ENCODE measurements around the gene TXLNB.

DNA sequence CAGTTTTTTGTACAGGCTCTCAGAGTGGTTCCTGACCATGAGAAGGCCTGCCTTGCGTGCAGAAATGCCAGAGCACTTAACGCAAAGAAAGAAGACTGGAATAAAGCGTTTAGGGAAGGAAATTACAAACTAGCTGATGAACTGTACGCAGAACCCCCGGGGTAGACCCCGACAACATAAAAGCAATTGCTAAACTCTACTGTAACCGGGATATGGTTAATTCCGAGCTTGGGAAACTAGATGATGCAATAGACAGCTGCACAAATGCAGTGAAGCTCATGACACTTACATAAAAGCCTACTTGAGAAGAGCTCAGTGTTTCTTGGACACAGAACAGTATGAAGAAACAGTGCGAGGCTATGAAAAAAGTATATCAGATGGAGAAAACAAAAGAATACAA, 47.0 kb upstream of the TXLNB start:
- TF ChIP-seq, protein P1, sequence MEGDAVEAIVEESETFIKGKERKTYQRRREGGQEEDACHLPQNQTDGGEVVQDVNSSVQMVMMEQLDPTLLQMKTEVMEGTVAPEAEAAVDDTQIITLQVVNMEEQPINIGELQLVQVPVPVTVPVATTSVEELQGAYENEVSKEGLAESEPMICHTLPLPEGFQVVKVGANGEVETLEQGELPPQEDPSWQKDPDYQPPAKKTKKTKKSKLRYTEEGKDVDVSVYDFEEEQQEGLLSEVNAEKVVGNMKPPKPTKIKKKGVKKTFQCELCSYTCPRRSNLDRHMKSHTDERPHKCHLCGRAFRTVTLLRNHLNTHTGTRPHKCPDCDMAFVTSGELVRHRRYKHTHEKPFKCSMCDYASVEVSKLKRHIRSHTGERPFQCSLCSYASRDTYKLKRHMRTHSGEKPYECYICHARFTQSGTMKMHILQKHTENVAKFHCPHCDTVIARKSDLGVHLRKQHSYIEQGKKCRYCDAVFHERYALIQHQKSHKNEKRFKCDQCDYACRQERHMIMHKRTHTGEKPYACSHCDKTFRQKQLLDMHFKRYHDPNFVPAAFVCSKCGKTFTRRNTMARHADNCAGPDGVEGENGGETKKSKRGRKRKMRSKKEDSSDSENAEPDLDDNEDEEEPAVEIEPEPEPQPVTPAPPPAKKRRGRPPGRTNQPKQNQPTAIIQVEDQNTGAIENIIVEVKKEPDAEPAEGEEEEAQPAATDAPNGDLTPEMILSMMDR (IDR thresholded peaks at IDR 0.05) = no peak
- TF ChIP-seq POLR2A (IDR thresholded peaks at IDR 0.05) = no peak
